DMS53 (cell line): ENCODE measurements around the gene BCAP31.
A peak's percentile ranks its signal among the peaks of the same experiment; 100 is the strongest.

Source experiments
- DNase-seq: peaks from one replicate; lab custom pipeline; 2025; lab: John Stamatoyannopoulos, UW

BCAP31 gene

GRCh38 chrX:153673428-153674218 lies 50.6 kb downstream of the BCAP31 start, which contains the start of gene PNCK:
TSS of gene PNCK (minus strand) at chrX:153673813. CDS start at chrX:153673076, 737 bp downstream.
- DNase-seq = no peak

- DNase-seq = no peak
Measured at GRCh38 chrX:153672531-153673427, 51.4 kb downstream of the BCAP31 start.

DNA sequence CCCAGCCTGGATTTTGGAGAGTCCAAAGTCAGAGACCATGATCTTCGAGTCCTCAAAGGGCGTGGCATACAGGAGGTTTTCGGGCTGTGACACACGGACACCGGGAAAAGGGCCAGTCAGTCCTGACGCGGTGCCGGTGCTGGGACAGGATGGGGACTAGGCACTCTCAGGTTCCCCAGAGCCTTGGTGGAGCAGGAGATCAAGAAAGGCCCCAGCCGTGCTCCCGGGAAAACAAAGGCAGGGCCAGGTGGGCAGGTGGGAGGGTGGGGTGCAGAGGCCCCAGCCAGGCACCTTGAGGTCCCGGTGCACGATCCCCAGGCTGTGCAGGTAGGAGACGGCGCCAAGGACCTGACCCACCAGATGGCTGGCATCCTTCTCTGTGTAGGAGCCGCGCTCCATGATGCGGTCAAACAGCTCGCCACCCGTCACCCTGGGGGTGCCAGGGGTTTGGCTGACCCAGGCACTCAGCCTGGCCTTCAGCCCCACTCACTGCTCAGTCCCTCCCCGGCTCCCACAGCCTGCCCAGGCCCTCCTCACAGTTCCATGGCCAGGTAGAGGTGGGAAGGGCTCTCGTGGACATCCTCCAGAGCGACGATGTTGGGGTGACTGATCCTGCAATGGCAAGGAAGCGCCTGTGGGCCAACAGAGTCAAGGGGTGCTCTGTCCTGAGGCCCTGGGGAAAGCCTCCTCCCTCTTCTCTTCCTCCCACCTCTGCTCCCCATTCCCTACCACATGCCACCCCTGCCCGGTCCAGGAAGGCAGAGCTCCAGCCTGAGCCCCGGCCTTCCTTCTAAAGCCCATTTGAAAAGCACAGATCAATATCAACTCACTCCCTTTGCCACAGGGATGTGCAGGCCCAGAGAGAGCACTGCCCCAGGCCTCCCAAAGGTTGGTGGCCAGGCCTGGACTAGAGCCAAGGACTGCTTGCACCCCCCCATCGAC lies 52.3 kb downstream of the BCAP31 start:
- DNase-seq = no peak

- DNase-seq = no peak
Measured at GRCh38 chrX:153670748-153671588, 53.2 kb downstream of the BCAP31 start.

GRCh38 chrX:153669901-153670731 lies 54.1 kb downstream of the BCAP31 start:
- no peak for DNase-seq

DNA sequence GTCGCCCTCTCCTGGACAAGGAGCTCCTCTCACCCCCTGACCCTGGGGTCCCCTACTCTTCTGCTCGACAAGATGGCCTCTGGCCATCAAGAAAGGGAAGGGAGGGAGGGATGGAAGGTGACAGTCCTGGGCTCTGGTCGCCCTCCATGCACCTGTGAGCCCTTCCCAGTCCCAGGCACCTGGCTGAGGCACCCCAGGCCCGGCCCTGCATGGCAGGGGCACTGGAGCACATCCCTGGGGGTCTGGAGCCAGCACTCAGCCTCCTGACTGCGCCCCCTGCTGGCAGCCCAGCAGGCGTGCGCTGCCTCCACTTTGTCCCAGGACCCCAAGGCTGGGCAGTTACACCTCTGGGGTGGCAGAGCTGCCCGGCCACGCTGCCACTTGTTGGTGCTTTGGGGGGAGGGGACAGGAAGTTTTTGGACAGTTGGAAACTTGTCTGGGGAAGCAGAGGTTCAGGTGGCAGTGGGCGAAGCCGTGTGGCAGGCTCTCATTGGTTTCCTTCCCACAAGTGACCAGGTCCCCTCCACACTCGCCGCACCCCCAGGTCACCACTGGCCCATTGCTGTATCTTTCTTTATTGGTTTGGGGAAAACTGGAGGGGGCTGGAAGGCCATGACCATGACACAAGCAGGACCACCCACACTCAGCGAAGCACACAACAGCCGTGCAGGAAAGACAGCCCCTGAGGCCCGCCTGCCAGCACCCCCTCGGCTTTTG lies 54.9 kb downstream of the BCAP31 start:
- DNase-seq = peak; percentile 26

GRCh38 chrX:153668423-153669173 lies 55.6 kb downstream of the BCAP31 start:
- no peak for DNase-seq

GRCh38 chrX:153667956-153668396 lies 56.2 kb downstream of the BCAP31 start:
- peak; percentile 85 for DNase-seq

GRCh38 chrX:153667281-153667955 lies 56.8 kb downstream of the BCAP31 start:
- DNase-seq = peak; percentile 51

DNA sequence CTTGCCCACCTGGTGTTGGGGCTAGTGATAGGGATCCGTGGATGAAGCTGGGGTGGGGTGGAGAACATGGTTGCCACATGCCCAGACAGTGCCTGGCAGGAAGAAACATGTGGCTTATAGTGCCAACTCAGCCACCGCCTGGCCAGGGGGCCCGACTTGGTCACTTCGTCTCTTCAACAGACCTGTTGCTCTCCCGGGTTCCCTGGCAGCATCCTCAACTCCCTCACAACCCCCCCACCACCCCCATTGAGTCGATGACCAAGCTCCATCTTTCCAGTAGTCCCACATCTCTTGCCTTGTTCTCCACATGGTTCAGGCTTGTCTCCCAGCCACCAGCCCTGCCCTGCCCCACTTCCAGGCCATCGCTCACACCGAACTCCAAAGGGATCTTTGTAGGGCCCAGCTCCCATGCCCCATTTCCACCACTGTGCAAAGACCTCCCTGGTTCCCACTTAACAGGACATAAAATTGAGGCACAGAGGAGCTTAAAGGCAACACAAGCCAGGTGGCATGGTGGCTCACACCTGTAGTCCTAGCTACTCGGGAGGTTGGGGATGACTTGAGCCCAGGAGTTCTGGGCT lies 58.4 kb downstream of the BCAP31 start:
- DNase-seq = no peak

- DNase-seq = no peak
Measured at GRCh38 chrX:153662266-153662665, 61.9 kb downstream of the BCAP31 start.

DNA sequence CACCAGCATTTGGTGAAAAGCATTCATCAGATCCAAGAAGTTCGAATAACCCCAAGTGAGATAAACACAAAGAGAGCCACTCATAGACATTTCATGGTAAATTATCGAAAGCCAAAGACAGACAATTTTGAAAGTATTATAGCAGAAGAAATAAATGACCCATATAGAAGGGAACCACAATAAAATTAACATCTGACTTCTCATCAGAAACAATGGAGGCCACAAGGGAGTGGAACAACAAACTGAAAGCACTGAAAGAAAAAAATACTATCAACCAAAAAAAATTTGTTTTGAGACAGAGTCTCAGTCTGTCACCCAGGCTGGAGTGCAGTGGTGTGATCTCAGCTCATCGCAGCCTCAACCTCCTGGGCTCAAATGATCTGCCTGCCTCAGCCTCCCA lies 64.9 kb downstream of the BCAP31 start:
- DNase-seq = no peak

DNA sequence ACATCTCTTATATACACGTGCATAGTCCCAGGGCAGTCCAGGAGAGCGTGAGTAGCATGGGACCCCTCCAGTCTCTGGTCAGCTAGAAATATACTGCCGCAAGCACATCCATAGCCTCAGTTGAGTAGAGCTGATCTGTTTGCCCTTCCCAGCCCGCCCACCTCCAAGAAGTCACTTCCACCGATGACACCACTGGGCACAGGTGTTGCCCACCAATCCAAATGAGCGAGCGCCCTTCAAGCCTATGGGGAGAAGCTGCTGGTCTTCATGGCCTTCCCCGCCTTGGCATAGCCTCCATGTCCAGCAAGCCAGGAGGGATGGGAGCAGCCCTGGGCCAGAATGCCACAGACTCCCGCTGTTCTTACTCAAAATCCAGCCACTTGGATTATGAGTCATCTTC lies 67.0 kb downstream of the BCAP31 start:
- no peak for DNase-seq

DNA sequence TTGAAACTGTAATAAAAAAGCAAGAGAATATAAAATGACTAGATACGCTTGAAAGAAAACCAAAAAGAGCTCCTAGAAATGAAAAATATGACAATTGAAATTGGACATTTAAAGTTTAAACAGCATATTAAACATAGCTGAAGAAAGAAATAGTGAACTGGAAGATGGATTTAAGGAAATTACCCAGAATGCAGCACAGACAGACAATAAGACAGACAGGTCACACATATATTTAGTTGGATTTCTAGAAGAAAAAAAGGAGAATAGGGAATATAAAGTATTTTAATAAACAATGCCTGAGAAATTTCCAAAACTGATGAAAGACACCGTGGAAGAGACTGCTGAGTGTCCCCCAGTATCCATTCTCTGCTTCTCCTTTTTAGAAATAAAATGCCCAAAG lies 70.6 kb downstream of the BCAP31 start:
- no peak for DNase-seq

- peak; percentile 42 for DNase-seq
Measured at GRCh38 chrX:153651540-153652079, 72.6 kb downstream of the BCAP31 start.

DNA sequence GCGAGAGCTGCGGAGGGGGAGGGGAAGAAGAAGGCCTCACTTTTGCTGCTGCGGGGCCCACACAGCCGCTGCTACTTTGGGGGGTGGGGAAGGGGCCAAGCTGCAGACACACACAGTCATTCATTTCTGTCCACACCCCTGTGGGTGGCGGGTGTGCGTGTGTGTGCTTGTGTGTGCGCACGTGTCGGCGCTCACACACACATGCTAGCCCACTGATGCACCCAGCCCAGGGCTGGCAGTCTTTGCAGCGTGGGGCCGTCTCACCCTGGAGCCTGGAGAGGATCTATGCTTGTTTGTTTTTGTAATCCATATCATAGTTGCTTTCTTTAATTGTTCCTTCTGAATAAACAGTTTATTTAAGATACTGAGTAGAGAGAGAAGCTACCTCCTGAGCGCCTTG lies 73.2 kb downstream of the BCAP31 start:
- DNase-seq = no peak
